Natural killer cell (primary cell): ENCODE results near the gene OR8A1. TPM values are rescaled to one million over a fixed set of nuclear protein-coding genes. Genes with fewer than 3 reads are reported as not detected.

ENCODE experiments used
- ATAC-seq, 3 donors: fragments of 150-1000 bp in 2 of 3; fragments of 200-7000 bp in 1 of 3; cut with Tn5 transposase; 1 replicate in 1 of 3; 2 replicates in 2 of 3; pipeline ENCODE4 v1.10.0; 2021; ENCODE audit warnings: mild to moderate bottlenecking in 2 of 3, moderate library complexity in 2 of 3
- DNase-seq, 2 donors: peaks; one replicate each; pipeline versions ENCODE4 v3.0.0 to v3.0.0-alpha.2; 2013 to 2021; ENCODE audit warnings: mixed read lengths in 1 of 2
- H3K27ac ChIP-seq: one replicate; pipeline ENCODE4 v1.5.1; 2013; ENCODE audit warnings: mild to moderate bottlenecking, low read length
- H3K27me3 ChIP-seq: one replicate; pipeline ENCODE4 v1.6.1; 2013; ENCODE audit warnings: low read length; ENCODE audit not compliant: control insufficient read depth, insufficient read depth
- H3K36me3 ChIP-seq: one replicate; pipeline ENCODE4 v1.6.1; 2013; ENCODE audit warnings: low read length; ENCODE audit not compliant: control insufficient read depth, insufficient read depth
- H3K4me1 ChIP-seq: one replicate; pipeline ENCODE4 v1.6.1; 2013; ENCODE audit warnings: low read length; ENCODE audit not compliant: control insufficient read depth, insufficient read depth
- H3K4me3 ChIP-seq: one replicate; pipeline ENCODE4 v1.5.1; 2013; ENCODE audit warnings: low read length
- H3K9me3 ChIP-seq: one replicate; pipeline ENCODE4 v1.6.1; 2013; ENCODE audit warnings: low read length; ENCODE audit not compliant: control insufficient read depth, insufficient read depth
- H3K27ac Mint-ChIP-seq, 2 donors: one replicate each; pipeline ENCODE4 v1.8.0; 2022; ENCODE audit warnings: mild to moderate bottlenecking in 2 of 2, mixed read lengths in 2 of 2, moderate library complexity in 1 of 2
- H3K27me3 Mint-ChIP-seq, 2 donors: one replicate each; pipeline ENCODE4 v1.8.0; 2022; ENCODE audit warnings: low read depth in 2 of 2, mixed read lengths in 2 of 2
- H3K36me3 Mint-ChIP-seq: one replicate; pipeline ENCODE4 v1.8.0; 2022; ENCODE audit warnings: mixed read lengths
- H3K4me1 Mint-ChIP-seq, 2 donors: one replicate each; pipeline ENCODE4 v1.8.0; 2022; ENCODE audit warnings: mixed read lengths in 2 of 2
- H3K4me3 Mint-ChIP-seq: one replicate; pipeline ENCODE4 v1.8.0; 2022; ENCODE audit warnings: mild to moderate bottlenecking, moderate library complexity, mixed read lengths
- H3K9me3 Mint-ChIP-seq, 2 donors: one replicate each; pipeline ENCODE4 v1.8.0; 2022; ENCODE audit warnings: mixed read lengths in 2 of 2
- WGBS: methylation state at CpG from one replicate; pipeline ENCODE4 v1.1.7; 2013; ENCODE audit warnings: missing lambda C conversion rate; ENCODE audit not compliant: insufficient coverage; 5-methylcytosine and 5-hydroxymethylcytosine counted together
- intact Hi-C: fragments of 100-400 bp; cut with micrococcal nuclease; formaldehyde crosslinking; loops from one replicate; pipeline ENCODE4 v1.14.2; 2022
- total RNA-seq, 4 donors: library from RNA; stranded (reverse); fragments of 120-200 nt in 1 of 4; gene quantifications; one replicate each; pipeline versions ENCODE4 v1.2.3 to v1.2.4, GENCODE V29; 2013 to 2022
- TF ChIP-seq, protein P1 (sequence below): fragments of 200-600 bp; IDR thresholded peaks from one replicate; pipeline ENCODE4 v1.8.0; 2022; ENCODE audit warnings: antibody characterized with exemption

The OR8A1 gene
- total RNA-seq, 3 donors from 2014 or later (not counting 1 experiment from before 2014, with no cell fraction given) = not detected

DNA sequence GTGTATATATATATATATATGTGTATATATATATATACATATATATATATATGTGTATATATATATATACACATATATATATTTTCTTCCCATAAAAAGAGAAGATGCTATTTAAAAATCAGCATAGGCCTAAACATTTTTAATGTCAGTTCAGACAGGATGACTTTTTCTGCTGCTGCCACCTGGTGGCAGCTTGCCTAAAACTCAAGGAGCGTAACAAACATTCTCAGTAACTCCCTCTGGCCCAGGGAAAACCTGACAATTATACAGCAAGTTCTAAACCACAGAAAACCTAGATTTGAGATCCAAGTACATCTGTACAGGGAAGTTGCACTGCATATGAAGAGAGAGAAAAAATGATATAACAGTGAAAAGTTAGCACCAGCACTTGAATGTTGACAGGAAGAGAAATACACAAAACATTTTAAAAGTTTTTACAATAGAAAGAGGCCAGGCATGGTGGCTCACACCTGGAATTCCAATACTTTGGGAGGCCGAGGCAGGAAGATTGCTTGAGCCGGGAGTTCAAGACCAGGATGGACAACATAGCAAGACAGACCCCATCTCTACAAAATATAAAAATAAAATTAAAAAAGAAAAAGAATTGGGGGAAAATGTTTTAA, 16.6 kb downstream of the OR8A1 start:
- H3K27me3 Mint-ChIP-seq = peaks cover 16 to 19% of the 10 kb centered on the region in 2 donors

DNA sequence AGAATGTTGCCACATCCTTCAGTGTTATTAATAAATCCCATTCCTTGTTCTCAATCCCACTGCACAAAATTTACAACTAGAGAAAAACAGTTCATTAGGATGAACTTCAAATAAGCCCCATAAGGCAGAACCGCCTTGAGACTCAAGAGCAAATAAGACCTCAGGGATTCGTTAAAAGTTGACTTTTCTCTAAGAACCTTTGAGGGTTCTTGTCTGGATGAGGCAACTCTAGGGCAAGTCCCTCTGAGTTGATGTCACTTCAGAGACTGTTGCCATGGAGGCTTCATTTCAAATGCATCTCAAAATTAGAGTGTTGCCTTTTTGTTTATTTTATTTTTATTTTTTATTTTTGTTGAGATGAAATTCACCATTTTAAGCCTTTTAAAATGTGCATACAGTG, 21.6 kb downstream of the OR8A1 start:
- Mint-ChIP-seq H3K27ac (no peak overlapping the region), H3K4me3 (no peak overlapping the region), H3K27me3 (peaks cover 17 to 24% of the 10 kb centered on the region in 2 donors), H3K9me3 (no peaks in the 10 kb centered on the region), H3K36me3 (no peaks in the 10 kb centered on the region), H3K4me1 (no peaks in the 10 kb centered on the region)
- TF ChIP-seq, protein P1, sequence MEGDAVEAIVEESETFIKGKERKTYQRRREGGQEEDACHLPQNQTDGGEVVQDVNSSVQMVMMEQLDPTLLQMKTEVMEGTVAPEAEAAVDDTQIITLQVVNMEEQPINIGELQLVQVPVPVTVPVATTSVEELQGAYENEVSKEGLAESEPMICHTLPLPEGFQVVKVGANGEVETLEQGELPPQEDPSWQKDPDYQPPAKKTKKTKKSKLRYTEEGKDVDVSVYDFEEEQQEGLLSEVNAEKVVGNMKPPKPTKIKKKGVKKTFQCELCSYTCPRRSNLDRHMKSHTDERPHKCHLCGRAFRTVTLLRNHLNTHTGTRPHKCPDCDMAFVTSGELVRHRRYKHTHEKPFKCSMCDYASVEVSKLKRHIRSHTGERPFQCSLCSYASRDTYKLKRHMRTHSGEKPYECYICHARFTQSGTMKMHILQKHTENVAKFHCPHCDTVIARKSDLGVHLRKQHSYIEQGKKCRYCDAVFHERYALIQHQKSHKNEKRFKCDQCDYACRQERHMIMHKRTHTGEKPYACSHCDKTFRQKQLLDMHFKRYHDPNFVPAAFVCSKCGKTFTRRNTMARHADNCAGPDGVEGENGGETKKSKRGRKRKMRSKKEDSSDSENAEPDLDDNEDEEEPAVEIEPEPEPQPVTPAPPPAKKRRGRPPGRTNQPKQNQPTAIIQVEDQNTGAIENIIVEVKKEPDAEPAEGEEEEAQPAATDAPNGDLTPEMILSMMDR = no peak
- Histone ChIP-seq H3K4me1 (no peaks in the 10 kb centered on the region), H3K4me3 (no peak overlapping the region), H3K9me3 (no peaks in the 10 kb centered on the region), H3K36me3 (no peaks in the 10 kb centered on the region), H3K27me3 (peaks cover 5% of the 10 kb centered on the region), H3K27ac (no peak overlapping the region)
- 87% methylated on average over 2 of the region's 2 CpGs for WGBS
- no peak for DNase-seq
- ATAC-seq = no peak
- intact Hi-C loops = no loop called here

More for the DNA sequence above, 16.6 kb downstream of the OR8A1 start:
- 47% methylated on average over 3 of the region's 3 CpGs for WGBS
- Mint-ChIP-seq H3K4me1 (no peaks in the 10 kb centered on the region), H3K36me3 (no peaks in the 10 kb centered on the region), H3K9me3 (no peaks in the 10 kb centered on the region), H3K27ac (no peak overlapping the region), H3K4me3 (no peak overlapping the region)
- ATAC-seq = peak in 1 of 3 donors; percentile 54
- H3K27ac ChIP-seq = no peak overlapping the region
- H3K36me3 ChIP-seq = no peaks in the 10 kb centered on the region
- H3K4me3 ChIP-seq = no peak overlapping the region
- TF ChIP-seq, protein P1 = peak; percentile 51
- intact Hi-C loops = loop anchor here (5.0 kb wide), 1 partner anchor 169 kb away; no protein-coding TSS in a partner anchor
- no peaks in the 10 kb centered on the region for H3K9me3 ChIP-seq
- H3K4me1 ChIP-seq = no peaks in the 10 kb centered on the region
- H3K27me3 ChIP-seq = peaks cover 6% of the 10 kb centered on the region
- peak in 1 of 2 donors; percentile 64 for DNase-seq

DNA sequence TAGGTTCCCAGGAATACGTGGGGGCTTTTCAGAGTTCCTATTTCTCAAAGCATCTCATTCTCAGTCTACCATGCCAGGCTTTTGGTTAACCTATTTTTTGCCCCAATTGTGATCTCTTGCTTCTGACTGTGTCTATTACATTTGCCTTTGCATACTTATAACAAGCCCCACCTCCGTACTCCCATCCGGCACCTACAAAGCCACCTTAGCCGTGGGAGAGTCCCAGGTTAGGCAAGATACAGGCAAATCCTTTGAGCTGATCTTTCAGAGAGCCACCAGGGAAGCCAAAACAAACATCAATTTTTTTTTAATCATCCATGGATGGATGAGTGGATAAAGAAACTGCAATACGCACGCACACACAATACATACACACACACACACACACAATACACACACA, 22.8 kb downstream of the OR8A1 start:
- no peaks in the 10 kb centered on the region for H3K4me1 ChIP-seq
- no peak overlapping the region for H3K27ac Mint-ChIP-seq
- intact Hi-C loops = no loop called here
- H3K9me3 Mint-ChIP-seq = no peaks in the 10 kb centered on the region
- H3K27ac ChIP-seq = no peak overlapping the region
- WGBS = 92% methylated on average over 4 of the region's 6 CpGs
- TF ChIP-seq, protein P1 = no peak
- H3K4me3 Mint-ChIP-seq = no peak overlapping the region
- peaks cover 17 to 26% of the 10 kb centered on the region in 2 donors for H3K27me3 Mint-ChIP-seq
- H3K4me3 ChIP-seq = no peak overlapping the region
- no peaks in the 10 kb centered on the region for H3K27me3 ChIP-seq
- H3K9me3 ChIP-seq = no peaks in the 10 kb centered on the region
- no peaks in the 10 kb centered on the region for H3K36me3 ChIP-seq
- ATAC-seq = no peak
- no peaks in the 10 kb centered on the region for H3K36me3 Mint-ChIP-seq
- no peak for DNase-seq
- H3K4me1 Mint-ChIP-seq = no peaks in the 10 kb centered on the region

DNA sequence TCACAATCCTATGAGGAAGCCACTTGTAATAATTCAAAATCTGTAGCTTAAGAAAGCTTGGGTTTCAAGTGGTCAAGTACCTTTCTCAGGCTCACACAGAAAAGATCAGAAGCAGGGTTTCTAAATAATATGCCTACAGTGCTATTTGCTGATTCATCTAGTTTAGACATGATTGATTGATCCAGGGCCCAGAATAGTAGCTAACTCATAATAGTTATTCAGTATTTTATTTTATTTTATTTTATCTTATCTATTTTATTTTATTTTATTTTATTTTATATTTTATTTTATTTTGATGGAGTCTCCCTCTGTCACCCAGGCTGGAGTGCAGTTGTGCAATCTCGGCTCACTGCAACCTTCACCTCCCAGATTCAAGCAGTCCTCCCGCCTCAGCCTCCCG, 25.5 kb downstream of the OR8A1 start:
- Histone ChIP-seq H3K27ac (no peak overlapping the region), H3K4me1 (no peaks in the 10 kb centered on the region), H3K9me3 (no peaks in the 10 kb centered on the region), H3K36me3 (no peaks in the 10 kb centered on the region), H3K4me3 (no peak overlapping the region), H3K27me3 (no peaks in the 10 kb centered on the region)
- intact Hi-C loops = no loop called here
- Mint-ChIP-seq H3K4me1 (no peaks in the 10 kb centered on the region), H3K9me3 (no peaks in the 10 kb centered on the region), H3K27me3 (peaks cover 15 to 34% of the 10 kb centered on the region in 2 donors), H3K27ac (no peak overlapping the region), H3K4me3 (no peak overlapping the region), H3K36me3 (no peaks in the 10 kb centered on the region)
- 92% methylated on average over 3 of the region's 3 CpGs for WGBS
- TF ChIP-seq, protein P1 = no peak
- DNase-seq (no peak), ATAC-seq (no peak)
